ENCODE results near the gene RAD54L.
"Not testable (repeated sequence)": the region's sequence is repeated elsewhere in the genome, so short reads cannot be mapped to it uniquely, and the experiment has no call there.

DNA sequence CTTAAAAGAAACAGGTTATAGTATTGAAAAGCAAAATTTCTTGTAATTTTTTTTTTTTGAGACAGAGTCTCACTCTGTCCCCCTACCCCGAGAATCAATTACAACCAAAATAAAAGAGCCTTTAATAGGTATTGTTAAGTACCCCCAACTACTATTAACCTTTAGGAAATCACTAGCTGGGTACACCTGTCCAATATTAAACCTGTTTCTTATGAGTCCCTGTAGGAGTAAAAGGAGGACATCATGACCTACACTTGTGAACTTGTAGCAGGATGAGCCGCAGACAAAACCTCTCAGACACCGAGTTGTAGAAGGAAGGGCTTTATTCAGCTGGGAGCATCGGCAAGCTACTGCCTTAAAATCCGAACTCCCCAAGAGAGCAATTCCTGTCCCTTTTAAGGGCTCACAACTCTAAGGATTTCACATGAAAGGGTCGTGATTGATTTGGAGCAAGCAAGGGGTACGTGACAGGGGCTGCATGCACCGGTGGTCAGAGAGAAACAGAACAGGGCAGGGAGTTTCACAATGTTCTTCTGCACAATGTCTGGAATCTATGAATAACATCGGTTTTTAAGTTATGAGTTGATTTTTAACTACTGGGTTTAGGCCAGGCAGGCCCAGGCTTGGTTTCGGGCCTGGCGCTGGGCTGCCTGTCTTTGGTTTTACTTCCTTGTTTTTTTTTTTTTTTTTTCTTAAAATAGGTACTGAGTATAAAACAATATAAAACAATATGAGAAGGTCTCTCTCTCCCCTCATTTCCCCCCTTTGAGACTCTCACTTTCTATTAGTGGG lies 77.9 kb downstream of the RAD54L start:
- TF ChIP-seq YY1 (IDR thresholded peaks at IDR 0.05); GABPA (IDR thresholded peaks at IDR 0.05 in 1 of 2, conservative IDR thresholded peaks at IDR 0.05 in 1 of 2); RXRA (IDR thresholded peaks at IDR 0.05); RAD21 (IDR thresholded peaks at IDR 0.05); FOXA1 (IDR thresholded peaks at IDR 0.05): not testable (repeated sequence)
- TF ChIP-seq, protein P1, sequence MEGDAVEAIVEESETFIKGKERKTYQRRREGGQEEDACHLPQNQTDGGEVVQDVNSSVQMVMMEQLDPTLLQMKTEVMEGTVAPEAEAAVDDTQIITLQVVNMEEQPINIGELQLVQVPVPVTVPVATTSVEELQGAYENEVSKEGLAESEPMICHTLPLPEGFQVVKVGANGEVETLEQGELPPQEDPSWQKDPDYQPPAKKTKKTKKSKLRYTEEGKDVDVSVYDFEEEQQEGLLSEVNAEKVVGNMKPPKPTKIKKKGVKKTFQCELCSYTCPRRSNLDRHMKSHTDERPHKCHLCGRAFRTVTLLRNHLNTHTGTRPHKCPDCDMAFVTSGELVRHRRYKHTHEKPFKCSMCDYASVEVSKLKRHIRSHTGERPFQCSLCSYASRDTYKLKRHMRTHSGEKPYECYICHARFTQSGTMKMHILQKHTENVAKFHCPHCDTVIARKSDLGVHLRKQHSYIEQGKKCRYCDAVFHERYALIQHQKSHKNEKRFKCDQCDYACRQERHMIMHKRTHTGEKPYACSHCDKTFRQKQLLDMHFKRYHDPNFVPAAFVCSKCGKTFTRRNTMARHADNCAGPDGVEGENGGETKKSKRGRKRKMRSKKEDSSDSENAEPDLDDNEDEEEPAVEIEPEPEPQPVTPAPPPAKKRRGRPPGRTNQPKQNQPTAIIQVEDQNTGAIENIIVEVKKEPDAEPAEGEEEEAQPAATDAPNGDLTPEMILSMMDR (IDR thresholded peaks at IDR 0.05; ENCODE audit: low read depth, low read length, missing input control) = not testable (repeated sequence)
